Calu3 (cell line): ENCODE measurements around the gene NGEF. TPM values are rescaled to one million over a fixed set of nuclear protein-coding genes. Genes with fewer than 3 reads are reported as not detected.

ENCODE experiments used
- BruUV-seq: library from RNA; stranded (reverse); fragments of 400-500 nt; replicated peaks from 2 replicates; lab custom pipeline; 2021; lab: Mats Ljungman, UMichigan
- CTCF ChIA-PET: fragments of 300-600 bp; sonication (Branson Sonifier 250); formaldehyde crosslinking; loops from one replicate; lab custom pipeline; 2022; ENCODE audit warnings: antibody characterized with exemption; lab: Charles Lee
- DNase-seq: peaks from one replicate; pipeline ENCODE4 v3.0.0; 2022
- H3K27ac Mint-ChIP-seq: one replicate; pipeline ENCODE4 v1.8.0; 2022; ENCODE audit warnings: mixed read lengths; ENCODE audit not compliant: unreplicated experiment
- H3K27me3 Mint-ChIP-seq: one replicate; pipeline ENCODE4 v1.8.0; 2022; ENCODE audit warnings: mixed read lengths; ENCODE audit not compliant: unreplicated experiment
- H3K36me3 Mint-ChIP-seq: one replicate; pipeline ENCODE4 v1.8.0; 2022; ENCODE audit warnings: mild to moderate bottlenecking, moderate library complexity, mixed read lengths; ENCODE audit not compliant: insufficient read depth, unreplicated experiment
- H3K4me1 Mint-ChIP-seq: one replicate; pipeline ENCODE4 v1.8.0; 2022; ENCODE audit warnings: mild to moderate bottlenecking, low read depth, mixed read lengths; ENCODE audit not compliant: unreplicated experiment
- H3K4me3 Mint-ChIP-seq: one replicate; pipeline ENCODE4 v1.8.0; 2022; ENCODE audit warnings: mild to moderate bottlenecking, low read depth, moderate library complexity, mixed read lengths; ENCODE audit not compliant: unreplicated experiment
- H3K9me3 Mint-ChIP-seq: one replicate; pipeline ENCODE4 v1.8.0; 2022; ENCODE audit warnings: low read depth, mixed read lengths; ENCODE audit not compliant: unreplicated experiment
- intact Hi-C: fragments of 100-400 bp; cut with micrococcal nuclease; formaldehyde crosslinking; loops from one replicate; pipeline ENCODE4 v1.10.0; 2022; ENCODE audit not compliant: unreplicated experiment
- total RNA-seq: library from RNA; stranded (reverse); gene quantifications from 2 replicates; pipeline ENCODE4 v1.2.3, GENCODE V29; 2022
- TF ChIP-seq, protein P1 (sequence below): fragments of 200-600 bp; IDR thresholded peaks from one replicate; pipeline ENCODE4 v1.8.0; 2022; ENCODE audit warnings: antibody characterized with exemption; ENCODE audit not compliant: unreplicated experiment

NGEF gene
- total RNA-seq, 1 experiment from 2014 or later: 1.7 TPM

DNA sequence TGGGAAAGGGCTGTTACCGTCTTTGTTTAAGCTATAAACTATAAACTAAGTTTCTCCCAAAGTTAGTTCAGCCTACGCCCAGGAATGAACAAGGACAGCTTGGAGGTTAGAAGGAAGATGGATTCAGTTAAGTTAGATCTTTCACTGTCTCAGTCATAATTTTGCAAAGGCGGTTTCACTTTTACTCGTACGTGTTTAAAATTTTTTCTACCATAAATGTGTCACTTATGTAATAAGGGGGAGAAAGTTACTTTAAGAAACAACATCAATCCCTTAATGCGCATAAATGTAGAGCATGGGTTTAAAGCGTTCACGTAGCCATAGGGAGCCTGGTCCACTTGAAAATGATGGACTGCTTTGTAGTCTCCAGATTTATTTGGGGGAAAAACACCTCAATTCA is 71.7 kb downstream of the NGEF start:
- Mint-ChIP-seq H3K27me3 (no peaks in the 10 kb centered on the region), H3K27ac (no peak overlapping the region), H3K36me3 (no peaks in the 10 kb centered on the region), H3K9me3 (peaks cover 3% of the 10 kb centered on the region), H3K4me3 (no peak overlapping the region), H3K4me1 (peaks cover 11% of the 10 kb centered on the region)
- CTCF ChIA-PET: interaction anchor here (0.6 kb wide), 1 partner anchor 215 kb away, joined by 6 read pairs; no protein-coding TSS in a partner anchor
- DNase-seq: no peak
- TF ChIP-seq, protein P1, sequence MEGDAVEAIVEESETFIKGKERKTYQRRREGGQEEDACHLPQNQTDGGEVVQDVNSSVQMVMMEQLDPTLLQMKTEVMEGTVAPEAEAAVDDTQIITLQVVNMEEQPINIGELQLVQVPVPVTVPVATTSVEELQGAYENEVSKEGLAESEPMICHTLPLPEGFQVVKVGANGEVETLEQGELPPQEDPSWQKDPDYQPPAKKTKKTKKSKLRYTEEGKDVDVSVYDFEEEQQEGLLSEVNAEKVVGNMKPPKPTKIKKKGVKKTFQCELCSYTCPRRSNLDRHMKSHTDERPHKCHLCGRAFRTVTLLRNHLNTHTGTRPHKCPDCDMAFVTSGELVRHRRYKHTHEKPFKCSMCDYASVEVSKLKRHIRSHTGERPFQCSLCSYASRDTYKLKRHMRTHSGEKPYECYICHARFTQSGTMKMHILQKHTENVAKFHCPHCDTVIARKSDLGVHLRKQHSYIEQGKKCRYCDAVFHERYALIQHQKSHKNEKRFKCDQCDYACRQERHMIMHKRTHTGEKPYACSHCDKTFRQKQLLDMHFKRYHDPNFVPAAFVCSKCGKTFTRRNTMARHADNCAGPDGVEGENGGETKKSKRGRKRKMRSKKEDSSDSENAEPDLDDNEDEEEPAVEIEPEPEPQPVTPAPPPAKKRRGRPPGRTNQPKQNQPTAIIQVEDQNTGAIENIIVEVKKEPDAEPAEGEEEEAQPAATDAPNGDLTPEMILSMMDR: no peak
- intact Hi-C loops: no loop called here
- BruUV-seq: no TSS peak

DNA sequence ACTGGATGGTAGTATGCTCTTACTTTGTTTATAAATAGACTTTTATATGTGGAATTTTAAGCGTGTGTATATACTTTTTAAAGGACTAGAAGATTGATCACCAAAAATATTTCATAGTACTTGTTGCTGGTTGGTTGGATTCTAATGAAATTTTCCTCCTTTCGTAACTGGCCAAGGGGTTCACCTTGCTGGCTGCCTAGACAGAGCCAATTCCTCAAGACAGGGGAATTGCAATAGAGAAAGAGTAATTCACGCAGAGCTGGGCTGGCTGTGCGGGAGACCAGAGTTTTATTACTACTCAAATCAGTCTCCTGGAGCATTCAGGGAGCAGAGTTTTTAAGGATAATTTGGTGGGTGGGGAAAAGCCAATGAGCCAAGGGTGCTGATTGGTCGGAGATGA is 72.3 kb downstream of the NGEF start:
- CTCF ChIA-PET: interaction anchor here (0.6 kb wide), 1 partner anchor 215 kb away, joined by 6 read pairs; no protein-coding TSS in a partner anchor
- no peaks in the 10 kb centered on the region for H3K36me3 Mint-ChIP-seq
- peaks cover 11% of the 10 kb centered on the region for H3K4me1 Mint-ChIP-seq
- BruUV-seq: no TSS peak
- H3K4me3 Mint-ChIP-seq: no peak overlapping the region
- TF ChIP-seq, protein P1: no peak
- H3K9me3 Mint-ChIP-seq: peaks cover 3% of the 10 kb centered on the region
- no peak for DNase-seq
- no peaks in the 10 kb centered on the region for H3K27me3 Mint-ChIP-seq
- H3K27ac Mint-ChIP-seq: no peak overlapping the region
- intact Hi-C loops: no loop called here

DNA sequence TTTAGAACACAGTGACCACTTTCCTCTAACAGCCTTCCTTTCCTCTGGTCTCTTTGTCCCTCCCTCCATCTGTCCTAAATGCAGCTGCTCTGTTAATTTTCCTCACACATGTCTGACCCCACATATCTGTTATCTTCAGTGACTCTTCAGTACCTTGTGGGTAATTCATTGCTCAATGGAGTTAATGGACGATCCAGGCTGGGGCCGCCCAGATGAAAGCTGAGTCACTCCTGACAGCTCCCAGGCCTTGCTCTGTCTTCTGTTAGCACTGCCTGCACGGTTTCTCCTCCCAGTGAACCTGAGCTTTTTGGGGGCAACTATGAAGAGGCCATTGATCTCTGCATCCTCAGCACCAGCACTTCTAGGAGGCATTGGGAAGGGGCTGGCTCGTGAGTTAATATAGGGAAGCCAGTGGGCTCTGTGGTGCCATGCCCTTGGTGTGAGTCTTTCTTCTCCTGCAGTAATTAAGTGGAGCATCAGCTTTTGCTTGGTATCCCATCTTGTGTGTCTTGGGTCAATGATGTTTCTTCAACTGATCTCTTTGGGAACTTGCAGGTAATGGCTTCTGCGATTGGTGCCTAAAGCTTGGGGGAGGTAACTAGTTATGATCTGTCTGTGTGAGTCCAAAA is 75.7 kb downstream of the NGEF start:
- TF ChIP-seq, protein P1: no peak
- CTCF ChIA-PET: no interaction called here

DNA sequence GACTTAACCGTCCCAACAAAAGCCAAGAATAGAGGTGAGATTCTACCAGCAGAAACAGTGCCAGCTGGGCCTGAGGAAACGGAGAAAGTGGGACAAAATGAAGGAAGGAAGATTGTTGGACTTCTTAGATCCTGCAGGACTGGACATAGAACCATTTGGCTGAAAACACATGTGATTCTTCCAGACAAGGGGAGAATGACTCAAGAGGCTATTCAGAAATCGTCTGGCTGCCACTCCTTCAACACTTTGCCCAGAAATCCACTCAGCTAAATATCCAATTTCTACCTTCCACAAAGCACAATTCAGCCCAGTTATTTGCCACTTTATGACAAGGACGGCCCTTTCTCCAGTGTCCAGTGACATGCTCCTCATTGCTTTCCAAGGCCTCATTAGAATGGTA is 81.4 kb downstream of the NGEF start:
- no peaks in the 10 kb centered on the region for H3K4me1 Mint-ChIP-seq
- intact Hi-C loops: no loop called here
- CTCF ChIA-PET: no interaction called here
- BruUV-seq: no TSS peak
- TF ChIP-seq, protein P1: no peak
- H3K36me3 Mint-ChIP-seq: no peaks in the 10 kb centered on the region
- no peaks in the 10 kb centered on the region for H3K9me3 Mint-ChIP-seq
- DNase-seq: no peak
- peaks cover 40% of the 10 kb centered on the region for H3K27me3 Mint-ChIP-seq
- H3K4me3 Mint-ChIP-seq: no peak overlapping the region
- no peak overlapping the region for H3K27ac Mint-ChIP-seq

More for the DNA sequence above, 75.7 kb downstream of the NGEF start:
- Mint-ChIP-seq H3K27ac (peak overlapping the region; percentile 2), H3K9me3 (peaks cover 3% of the 10 kb centered on the region), H3K27me3 (no peaks in the 10 kb centered on the region), H3K36me3 (no peaks in the 10 kb centered on the region), H3K4me1 (peaks cover 11% of the 10 kb centered on the region), H3K4me3 (no peak overlapping the region)
- intact Hi-C loops: no loop called here
- BruUV-seq: no TSS peak
- DNase-seq: peak; percentile 31
